ACHN (cell line): ENCODE measurements around the gene PHKB.

Source experiments
- DNase-seq: peaks from one replicate; pipeline ENCODE4 v3.0.0-alpha.2; 2015
- in situ Hi-C: cut with HindIII; loops from 2 replicates; pipeline ENCODE4 v1.10.0; 2017; ENCODE audit warnings: low sequenced_read_pairs, low pct_ligation_motif_present, low pct_unique_long_range_greater_than_20kb

PHKB gene

GRCh38 chr16:47586121-47586520 lies 125.0 kb downstream of the PHKB start:
- in situ Hi-C loops = no loop called here

GRCh38 chr16:47590472-47590871 lies 129.3 kb downstream of the PHKB start:
- in situ Hi-C loops = no loop called here
- DNase-seq = no peak

More at GRCh38 chr16:47586121-47586520, 125.0 kb downstream of the PHKB start:
- DNase-seq = no peak

- DNase-seq = no peak
- in situ Hi-C loops = no loop called here
These were observed 131.1 kb downstream of the PHKB start for GRCh38 chr16:47592232-47592631.

- in situ Hi-C loops = no loop called here
- DNase-seq = no peak
These were observed 138.4 kb downstream of the PHKB start for GRCh38 chr16:47599512-47599911.

- in situ Hi-C loops = no loop called here
- no peak for DNase-seq
These were observed 139.2 kb downstream of the PHKB start for GRCh38 chr16:47600376-47600775.

GRCh38 chr16:47604306-47604705 lies 143.2 kb downstream of the PHKB start:
- in situ Hi-C loops = no loop called here
- no peak for DNase-seq

GRCh38 chr16:47611042-47611441 lies 149.9 kb downstream of the PHKB start:
- no peak for DNase-seq
- in situ Hi-C loops = no loop called here

GRCh38 chr16:47611848-47612493 lies 150.8 kb downstream of the PHKB start:
- no peak for DNase-seq
- in situ Hi-C loops = no loop called here

- in situ Hi-C loops = no loop called here
- DNase-seq = no peak
These were observed 151.6 kb downstream of the PHKB start for GRCh38 chr16:47612711-47613110.

- in situ Hi-C loops = no loop called here
- DNase-seq = no peak
These were observed 152.1 kb downstream of the PHKB start for GRCh38 chr16:47613251-47613650.

- no peak for DNase-seq
- in situ Hi-C loops = no loop called here
These were observed 156.6 kb downstream of the PHKB start for GRCh38 chr16:47617732-47618131.

GRCh38 chr16:47622451-47623176 lies 161.5 kb downstream of the PHKB start:
- no peak for DNase-seq
- in situ Hi-C loops = no loop called here

GRCh38 chr16:47624563-47624962 lies 163.4 kb downstream of the PHKB start:
- in situ Hi-C loops = no loop called here
- DNase-seq = no peak

GRCh38 chr16:47625115-47625567 lies 164.0 kb downstream of the PHKB start:
- no peak for DNase-seq
- in situ Hi-C loops = no loop called here

- no peak for DNase-seq
- in situ Hi-C loops = no loop called here
These were observed 165.1 kb downstream of the PHKB start for GRCh38 chr16:47626246-47626645.

- in situ Hi-C loops = no loop called here
- no peak for DNase-seq
These were observed 166.0 kb downstream of the PHKB start for GRCh38 chr16:47627085-47627639.

- in situ Hi-C loops = no loop called here
- no peak for DNase-seq
These were observed 166.6 kb downstream of the PHKB start for GRCh38 chr16:47627721-47628120.

- in situ Hi-C loops = no loop called here
- no peak for DNase-seq
These were observed 170.0 kb downstream of the PHKB start for GRCh38 chr16:47631131-47631530.

GRCh38 chr16:47634126-47634525 lies 173.0 kb downstream of the PHKB start:
- no peak for DNase-seq
- in situ Hi-C loops = no loop called here

GRCh38 chr16:47634727-47635126 lies 173.6 kb downstream of the PHKB start:
- in situ Hi-C loops = no loop called here
- DNase-seq = no peak
